Naive thymus-derived CD8-positive, alpha-beta T cell (primary cell): ENCODE results near the gene ZNF480. TPM values are rescaled to one million over a fixed set of nuclear protein-coding genes. Genes with fewer than 3 reads are reported as not detected.

ENCODE experiments used
- ATAC-seq, 2 donors: fragments of 150-1000 bp; cut with Tn5 transposase in 1 of 2; sonication (Bioruptor Pico), chemical (Tn5 transposase) in 1 of 2; 1 replicate in 1 of 2; 2 replicates in 1 of 2; pipeline ENCODE4 v1.10.0; 2021; ENCODE audit warnings: mild to moderate bottlenecking in 2 of 2, moderate library complexity in 2 of 2
- POLR2A ChIA-PET: fragments of 350-600 bp; sonication (Branson Sonifier 250); formaldehyde crosslinking; loops from one replicate; lab custom pipeline; 2021; ENCODE audit warnings: antibody characterized with exemption; lab: Charles Lee
- DNase-seq, 10 donors: peaks; one replicate each; pipeline versions ENCODE4 v3.0.0 to v3.0.0-alpha.2; 2020 to 2022
- H3K27ac Mint-ChIP-seq, 10 donors: one replicate each; pipeline ENCODE4 v1.8.0; 2020 to 2022; ENCODE audit warnings: mild to moderate bottlenecking in 10 of 10, mixed read lengths in 10 of 10, moderate library complexity in 4 of 10, inconsistent platforms in 1 of 10
- H3K27me3 Mint-ChIP-seq, 5 donors: one replicate each; pipeline ENCODE4 v1.8.0; 2021 to 2022; ENCODE audit warnings: mixed read lengths in 5 of 5
- H3K36me3 Mint-ChIP-seq, 3 donors: one replicate each; pipeline ENCODE4 v1.8.0; 2020 to 2022; ENCODE audit warnings: mixed read lengths in 3 of 3, mild to moderate bottlenecking in 2 of 3, inconsistent platforms in 1 of 3
- H3K4me1 Mint-ChIP-seq, 4 donors: one replicate each; pipeline ENCODE4 v1.8.0; 2021 to 2022; ENCODE audit warnings: mixed read lengths in 4 of 4
- H3K4me3 Mint-ChIP-seq, 10 donors: one replicate each; pipeline ENCODE4 v1.8.0; 2020 to 2022; ENCODE audit warnings: mild to moderate bottlenecking in 10 of 10, mixed read lengths in 10 of 10, moderate library complexity in 6 of 10, inconsistent platforms in 1 of 10
- H3K9me3 Mint-ChIP-seq, 9 donors: one replicate each; pipeline ENCODE4 v1.8.0; 2020 to 2022; ENCODE audit warnings: mixed read lengths in 9 of 9, mild to moderate bottlenecking in 3 of 9, inconsistent platforms in 1 of 9, moderate library complexity in 1 of 9
- microRNA-seq: library from miRNA; unstranded; fragments of <30 nt; microRNA quantifications from one replicate; pipeline ENCODE4 v1.2.0, GENCODE V29; 2022; ENCODE audit warnings: borderline microRNAs expressed
- polyA plus RNA-seq, 3 donors: library from polyadenylated mRNA; unstranded; fragments of 300-500 nt; fragmentation: Illumina TruSeq; gene quantifications; one replicate each; pipeline ENCODE4 v1.2.3, GENCODE V29; 2021
- total RNA-seq, 8 experiments: library from RNA in 2 of 8; stranded (reverse) in 2 of 8; gene quantifications; one replicate each; pipeline ENCODE4 v1.2.3 and lab custom pipeline; 2021 to 2026

The ZNF480 gene
- total and polyA plus RNA-seq, 5 experiments from 2014 or later = 22.6 to 30.2 (median 28.2) TPM

- H3K9me3 Mint-ChIP-seq = peaks cover 0 to 78% (median 20%) of the 10 kb centered on the region in 9 donors
- H3K27me3 Mint-ChIP-seq = no peaks in the 10 kb centered on the region
- POLR2A ChIA-PET = interaction anchor here (0.6 kb wide), 1 partner anchor 854 kb away, joined by 4 read pairs; no protein-coding TSS in a partner anchor
- DNase-seq = peak; percentile 4 to 73 (median 35)
- no peak overlapping the region for H3K4me3 Mint-ChIP-seq
- peaks cover 6 to 26% (median 14%) of the 10 kb centered on the region in 3 donors for H3K36me3 Mint-ChIP-seq
- peak overlapping the region in 2 of 10 donors; percentile 27 to 34 for H3K27ac Mint-ChIP-seq
- peaks cover 0 to 5% (median 3%) of the 10 kb centered on the region in 4 donors for H3K4me1 Mint-ChIP-seq
- ATAC-seq = peak in 1 of 2 donors; percentile 82
Observed at GRCh38 chr19:52343548-52343947, 46.6 kb downstream of the ZNF480 start.

- ATAC-seq = no peak
Observed at GRCh38 chr19:52345162-52345561, 48.2 kb downstream of the ZNF480 start.

DNA sequence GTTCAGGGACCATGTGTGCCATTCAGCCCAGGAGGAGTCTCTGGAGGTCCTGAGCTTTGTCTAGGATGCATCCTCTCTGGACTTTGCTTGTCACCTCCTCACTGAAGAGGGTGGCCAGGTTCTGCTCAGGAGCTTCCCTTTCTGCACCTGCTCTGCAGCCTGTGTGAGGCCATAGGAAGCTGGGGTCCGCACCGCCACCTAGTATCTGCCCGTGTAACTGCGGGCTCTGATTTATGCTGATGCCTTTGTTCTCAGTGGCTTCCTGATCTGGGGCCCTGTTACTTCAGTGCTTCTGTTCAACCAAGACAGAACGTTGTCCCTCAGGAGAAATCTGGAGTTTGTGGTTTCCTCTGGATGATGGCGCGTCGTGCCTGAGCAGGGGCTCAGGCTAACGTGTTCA lies 54.5 kb downstream of the ZNF480 start:
- H3K27ac Mint-ChIP-seq = no peak overlapping the region
- ATAC-seq (no peak), DNase-seq (no peak)
- H3K4me3 Mint-ChIP-seq = no peak overlapping the region
- no peaks in the 10 kb centered on the region for H3K4me1 Mint-ChIP-seq
- H3K9me3 Mint-ChIP-seq = peaks cover 9 to 80% (median 47%) of the 10 kb centered on the region in 9 donors
- no peaks in the 10 kb centered on the region for H3K27me3 Mint-ChIP-seq
- H3K36me3 Mint-ChIP-seq = peaks cover 63 to 73% (median 67%) of the 10 kb centered on the region in 3 donors
- POLR2A ChIA-PET = no interaction called here

More at GRCh38 chr19:52345162-52345561, 48.2 kb downstream of the ZNF480 start:
- Mint-ChIP-seq H3K36me3 (peaks cover 19 to 28% (median 21%) of the 10 kb centered on the region in 3 donors), H3K27ac (peak overlapping the region in 1 of 10 donors; percentile 24), H3K9me3 (peaks cover 0 to 80% (median 23%) of the 10 kb centered on the region in 9 donors), H3K4me1 (peaks cover 0 to 5% (median 3%) of the 10 kb centered on the region in 4 donors), H3K4me3 (no peak overlapping the region), H3K27me3 (no peaks in the 10 kb centered on the region)
- POLR2A ChIA-PET = no interaction called here
- DNase-seq = no peak

DNA sequence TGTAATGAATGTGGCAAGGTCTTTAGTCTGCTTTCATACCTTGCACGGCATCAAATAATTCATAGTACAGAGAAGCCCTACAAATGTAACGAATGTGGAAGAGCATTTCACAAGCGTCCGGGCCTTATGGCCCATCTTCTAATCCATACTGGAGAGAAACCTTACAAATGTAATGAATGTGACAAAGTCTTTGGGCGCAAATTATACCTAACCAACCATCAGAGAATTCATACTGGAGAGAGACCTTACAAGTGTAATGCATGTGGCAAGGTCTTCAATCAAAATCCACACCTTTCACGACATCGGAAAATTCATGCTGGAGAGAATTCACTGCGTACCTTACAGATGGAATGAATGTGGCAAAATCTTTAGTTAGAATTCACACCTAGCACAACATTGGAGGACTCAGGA lies 69.5 kb downstream of the ZNF480 start:
- DNase-seq (no peak), ATAC-seq (no peak)
- H3K4me3 Mint-ChIP-seq = no peak overlapping the region
- H3K9me3 Mint-ChIP-seq = peaks cover 12 to 92% (median 32%) of the 10 kb centered on the region in 9 donors
- peaks cover 18 to 77% (median 44%) of the 10 kb centered on the region in 3 donors for H3K36me3 Mint-ChIP-seq
- peaks cover 0 to 1% (median 0%) of the 10 kb centered on the region in 5 donors for H3K27me3 Mint-ChIP-seq
- POLR2A ChIA-PET = no interaction called here
- H3K4me1 Mint-ChIP-seq = peaks cover 8 to 19% (median 14%) of the 10 kb centered on the region in 4 donors
- H3K27ac Mint-ChIP-seq = no peak overlapping the region

DNA sequence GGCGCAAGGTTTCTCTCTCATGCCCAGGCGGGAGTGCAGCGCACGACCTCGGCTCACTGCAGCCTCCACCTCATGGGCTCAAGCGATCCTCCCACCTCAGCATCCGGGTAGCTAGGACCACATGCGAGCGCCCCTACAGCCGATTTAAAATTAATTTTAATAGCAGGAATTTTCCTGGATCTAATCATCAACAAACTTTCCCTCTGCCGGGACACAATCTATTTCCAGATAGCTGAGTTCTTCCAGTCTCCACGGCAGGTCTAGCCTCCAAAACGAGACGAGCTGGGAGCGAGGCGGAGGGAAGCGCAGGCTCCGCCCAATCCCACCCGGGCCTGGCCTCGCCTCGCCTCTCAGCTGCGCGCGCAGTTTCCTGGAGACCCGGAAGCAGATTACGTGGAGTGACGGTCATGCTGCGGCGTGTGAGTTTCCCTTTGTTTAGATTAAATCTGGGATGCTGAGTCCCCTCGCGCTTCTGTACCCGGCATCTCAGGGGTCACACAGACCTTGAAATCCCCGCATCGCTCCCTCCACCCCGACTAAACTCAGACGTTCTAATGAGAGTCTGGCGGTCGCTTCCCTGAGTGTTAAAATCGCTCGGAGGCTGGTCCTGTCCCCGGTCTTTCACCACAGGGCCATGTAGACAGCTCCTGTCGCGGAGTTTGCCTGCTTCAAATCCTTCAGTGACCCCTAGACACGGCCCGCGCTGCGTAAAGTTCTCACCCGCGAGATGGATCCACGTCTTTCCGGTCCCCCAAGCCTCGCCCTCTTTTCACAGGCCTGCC lies 72.8 kb downstream of the ZNF480 start, which contains the start of gene ZNF880:
ZNF880 (plus strand) TSS at position 365 of the 782 bp plus-strand sequence; CDS start at position 408, 43 bp downstream.
- peak; percentile 79 to 96 (median 91) for DNase-seq
- H3K27me3 Mint-ChIP-seq = peaks cover 0 to 1% (median 0%) of the 10 kb centered on the region in 5 donors
- POLR2A ChIA-PET = interaction anchor here (0.6 to 1.1 kb wide), 10 partner anchors 11 to 1151 kb away, joined by 3 to 16 read pairs (median 3); partner anchors contain the start of genes ZNF528, ZNF610, ZNF766 and ZNF816
- peak within 1 kb of the TSS; percentile 91 to 97 (median 96) for H3K4me3 Mint-ChIP-seq
- peaks cover 8 to 21% (median 16%) of the 10 kb centered on the region in 4 donors for H3K4me1 Mint-ChIP-seq
- H3K36me3 Mint-ChIP-seq = peaks cover 42 to 77% (median 53%) of the 10 kb centered on the region in 3 donors
- peaks cover 0 to 88% (median 30%) of the 10 kb centered on the region in 9 donors for H3K9me3 Mint-ChIP-seq
- H3K27ac Mint-ChIP-seq = peak within 1 kb of the TSS; percentile 96 to 100 (median 98)
- ATAC-seq = peak; percentile 95 to 97

DNA sequence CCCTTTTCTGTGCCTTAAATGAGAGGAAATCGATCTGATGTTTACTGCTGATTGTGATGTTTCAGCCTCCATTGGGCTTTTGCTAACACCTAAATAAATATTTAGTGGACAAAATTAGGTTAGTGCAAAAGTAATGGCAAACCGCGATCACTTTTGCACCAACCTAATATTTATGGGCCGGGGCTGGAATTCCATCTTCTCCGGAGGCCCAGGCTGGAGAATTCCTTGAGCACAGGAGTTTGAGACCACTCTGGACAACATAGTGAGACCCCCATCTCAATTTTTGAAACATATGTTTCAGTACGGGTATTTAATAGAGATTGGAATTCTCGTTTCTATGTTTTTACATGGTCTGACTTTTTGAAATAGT lies 73.4 kb downstream of the ZNF480 start:
- Mint-ChIP-seq H3K4me1 (peaks cover 8 to 21% (median 16%) of the 10 kb centered on the region in 4 donors), H3K36me3 (peaks cover 47 to 77% (median 56%) of the 10 kb centered on the region in 3 donors), H3K9me3 (peaks cover 0 to 88% (median 29%) of the 10 kb centered on the region in 9 donors), H3K4me3 (peak overlapping the region; percentile 91 to 97 (median 96)), H3K27ac (peak overlapping the region; percentile 96 to 100 (median 98)), H3K27me3 (peaks cover 0 to 1% (median 0%) of the 10 kb centered on the region in 5 donors)
- ATAC-seq = no peak
- POLR2A ChIA-PET = interaction anchor here (0.9 to 1.1 kb wide), 3 partner anchors 11 to 34 kb away, joined by 3 to 16 read pairs (median 6); partner anchors contain the start of genes ZNF528 and ZNF610
- no peak for DNase-seq

Small RNA genes within 50 kb of the gene (microRNA-seq; reads per million reads assigned to microRNA genes)
- 7.2 reads per million, percentile 21 among the genes with 10 or more reads in this experiment for gene MIR643

Other genes with a start within 250 kb of the ZNF480 start
- 10 to 100 TPM; 25.3 to 25.7 TPM for gene ZNF432, start 248.3 kb upstream of the ZNF480 start, total RNA-seq
- gene ZNF432, start 248.3 kb upstream of the ZNF480 start, polyA plus RNA-seq = 1 to 10 TPM; 2.7 to 4.2 (median 3.2) TPM
- gene ZNF841, start 201.4 kb upstream of the ZNF480 start, total RNA-seq = 10 to 100 TPM; 39.4 to 46.1 TPM
- 1 to 10 TPM; 1.2 to 5.0 (median 1.5) TPM for gene ZNF841, start 201.4 kb upstream of the ZNF480 start, polyA plus RNA-seq
- 10 to 100 TPM; 15.5 to 16.7 TPM for gene ZNF616, start 157.2 kb upstream of the ZNF480 start, total RNA-seq
- 1 to 10 TPM; 2.3 to 6.7 (median 4.9) TPM for gene ZNF616, start 157.2 kb upstream of the ZNF480 start, polyA plus RNA-seq
- 10 to 100 TPM; 45.7 to 46.6 TPM for gene ZNF836, start 125.5 kb upstream of the ZNF480 start, total RNA-seq
- 10 to 100 TPM; 10.2 to 19.8 (median 12.8) TPM for gene ZNF836, start 125.5 kb upstream of the ZNF480 start, polyA plus RNA-seq
- gene PPP2R1A, start 107.1 kb upstream of the ZNF480 start, total RNA-seq = 100 to 1,000 TPM; 184 TPM
- 100 to 1,000 TPM; 148 to 174 (median 170) TPM for gene PPP2R1A, start 107.1 kb upstream of the ZNF480 start, polyA plus RNA-seq
- gene ZNF766, start 27.6 kb upstream of the ZNF480 start, total RNA-seq = 10 to 100 TPM; 61.0 to 67.2 TPM
- gene ZNF766, start 27.6 kb upstream of the ZNF480 start, polyA plus RNA-seq = 10 to 100 TPM; 49.6 to 70.5 (median 61.8) TPM
- 1 to 10 TPM; 4.5 to 7.5 TPM for gene ZNF610, start 39.1 kb downstream of the ZNF480 start, total RNA-seq
- 1 to 10 TPM in 2 of 3 donors, under 1 TPM in 1; 0.97 to 3.2 (median 1.2) TPM for gene ZNF610, start 39.1 kb downstream of the ZNF480 start, polyA plus RNA-seq
- gene ZNF880, start 72.8 kb downstream of the ZNF480 start, total RNA-seq = 10 to 100 TPM; 46.5 to 57.9 TPM
- 10 to 100 TPM; 38.7 to 46.8 (median 40.4) TPM for gene ZNF880, start 72.8 kb downstream of the ZNF480 start, polyA plus RNA-seq
- gene ZNF528, start 100.7 kb downstream of the ZNF480 start, total RNA-seq = 10 to 100 TPM; 57.9 to 62.4 TPM
- gene ZNF528, start 100.7 kb downstream of the ZNF480 start, polyA plus RNA-seq = 10 to 100 TPM in 2 of 3 donors, 1 to 10 TPM in 1; 9.2 to 12.4 (median 11.0) TPM
- gene ZNF534, start 132.0 kb downstream of the ZNF480 start, total RNA-seq = not detected
- gene ZNF534, start 132.0 kb downstream of the ZNF480 start, polyA plus RNA-seq = not detected
- gene ZNF578, start 156.4 kb downstream of the ZNF480 start, total RNA-seq = 1 to 10 TPM; 5.5 to 6.1 TPM
- gene ZNF578, start 156.4 kb downstream of the ZNF480 start, polyA plus RNA-seq = 1 to 10 TPM; 3.0 to 3.5 (median 3.4) TPM
- gene ZNF808, start 230.5 kb downstream of the ZNF480 start, total RNA-seq = 10 to 100 TPM; 51.6 to 58.3 TPM
- 10 to 100 TPM in 2 of 3 donors, 1 to 10 TPM in 1; 8.0 to 13.2 (median 12.9) TPM for gene ZNF808, start 230.5 kb downstream of the ZNF480 start, polyA plus RNA-seq